ENCODE measurements around the gene DSE.

DSE gene

GRCh38 chr6:116413357-116413756 lies 42.6 kb downstream of the DSE start:
- no peak overlapping the region for H3K27ac ChIP-seq
- TF ChIP-seq CTCF (IDR thresholded peaks at IDR 0.05) (no peak), ZFX (IDR thresholded peaks at IDR 0.05; ENCODE audit: borderline replicate concordance) (no peak)

- TF ChIP-seq CTCF (IDR thresholded peaks at IDR 0.05) (no peak), ZFX (IDR thresholded peaks at IDR 0.05; ENCODE audit: borderline replicate concordance) (no peak)
- H3K27ac ChIP-seq: no peak overlapping the region
Measured at GRCh38 chr6:116417661-116418060, 46.9 kb downstream of the DSE start.

GRCh38 chr6:116419069-116419786 lies 48.5 kb downstream of the DSE start:
- no peak overlapping the region for H3K27ac ChIP-seq
- TF ChIP-seq ZFX (IDR thresholded peaks at IDR 0.05; ENCODE audit: borderline replicate concordance) (no peak), CTCF (IDR thresholded peaks at IDR 0.05) (no peak)

GRCh38 chr6:116420341-116420740 lies 49.6 kb downstream of the DSE start:
- no peak overlapping the region for H3K27ac ChIP-seq
- no peak for TF ChIP-seq CTCF (IDR thresholded peaks at IDR 0.05)
- no peak for TF ChIP-seq ZFX (IDR thresholded peaks at IDR 0.05; ENCODE audit: borderline replicate concordance)

GRCh38 chr6:116422238-116422637 lies 51.5 kb downstream of the DSE start:
- no peak for TF ChIP-seq ZFX (IDR thresholded peaks at IDR 0.05; ENCODE audit: borderline replicate concordance)
- H3K27ac ChIP-seq: no peak overlapping the region

GRCh38 chr6:116424001-116424400 lies 53.3 kb downstream of the DSE start:
- no peak overlapping the region for H3K27ac ChIP-seq
- TF ChIP-seq CTCF (IDR thresholded peaks at IDR 0.05): no peak
- TF ChIP-seq ZFX (IDR thresholded peaks at IDR 0.05; ENCODE audit: borderline replicate concordance): no peak

- H3K27ac ChIP-seq: no peak overlapping the region
- TF ChIP-seq CTCF (IDR thresholded peaks at IDR 0.05) (no peak), ZFX (IDR thresholded peaks at IDR 0.05; ENCODE audit: borderline replicate concordance) (no peak)
Measured at GRCh38 chr6:116426551-116426950, 55.8 kb downstream of the DSE start.

- TF ChIP-seq CTCF (IDR thresholded peaks at IDR 0.05): no peak
- no peak for TF ChIP-seq ZFX (IDR thresholded peaks at IDR 0.05; ENCODE audit: borderline replicate concordance)
- H3K27ac ChIP-seq: no peak overlapping the region
Measured at GRCh38 chr6:116429111-116429510, 58.4 kb downstream of the DSE start.
